OCI-LY7 (cell line): Measurements from ENCODE around the gene GLIPR1.

ENCODE experiments used
- EZH2phosphoT487 ChIP-seq: fragments of 200-600 bp; sonication (generic); IDR thresholded peaks from 2 replicates; pipeline ENCODE4 v1.6.1; 2018; ENCODE audit warnings: low read depth, borderline replicate concordance, mild to moderate bottlenecking, mixed run types, antibody characterized with exemption, low read length, moderate library complexity, mixed read lengths
- TF ChIP-seq, protein P1 (sequence below): fragments of 200-600 bp; sonication (generic); conservative IDR thresholded peaks from 2 replicates; pipeline ENCODE4 v1.5.1; 2014; ENCODE audit warnings: mild to moderate bottlenecking, antibody characterized with exemption, low read length, moderate library complexity, mixed read lengths

- TF ChIP-seq, protein P1, sequence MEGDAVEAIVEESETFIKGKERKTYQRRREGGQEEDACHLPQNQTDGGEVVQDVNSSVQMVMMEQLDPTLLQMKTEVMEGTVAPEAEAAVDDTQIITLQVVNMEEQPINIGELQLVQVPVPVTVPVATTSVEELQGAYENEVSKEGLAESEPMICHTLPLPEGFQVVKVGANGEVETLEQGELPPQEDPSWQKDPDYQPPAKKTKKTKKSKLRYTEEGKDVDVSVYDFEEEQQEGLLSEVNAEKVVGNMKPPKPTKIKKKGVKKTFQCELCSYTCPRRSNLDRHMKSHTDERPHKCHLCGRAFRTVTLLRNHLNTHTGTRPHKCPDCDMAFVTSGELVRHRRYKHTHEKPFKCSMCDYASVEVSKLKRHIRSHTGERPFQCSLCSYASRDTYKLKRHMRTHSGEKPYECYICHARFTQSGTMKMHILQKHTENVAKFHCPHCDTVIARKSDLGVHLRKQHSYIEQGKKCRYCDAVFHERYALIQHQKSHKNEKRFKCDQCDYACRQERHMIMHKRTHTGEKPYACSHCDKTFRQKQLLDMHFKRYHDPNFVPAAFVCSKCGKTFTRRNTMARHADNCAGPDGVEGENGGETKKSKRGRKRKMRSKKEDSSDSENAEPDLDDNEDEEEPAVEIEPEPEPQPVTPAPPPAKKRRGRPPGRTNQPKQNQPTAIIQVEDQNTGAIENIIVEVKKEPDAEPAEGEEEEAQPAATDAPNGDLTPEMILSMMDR = no peak
- TF ChIP-seq EZH2phosphoT487 = no peak
These were observed 40.6 kb upstream of the GLIPR1 start for GRCh38 chr12:75439930-75440329.
